Measurements from ENCODE around the gene TMPRSS4.

The TMPRSS4 gene

GRCh38 chr11:118111744-118112035, 34.8 kb downstream of the TMPRSS4 start:
- no peak for DNase-seq (ENCODE audit: low read depth)
- no peak for TF ChIP-seq CTCF (IDR thresholded peaks at IDR 0.05; ENCODE audit: control insufficient read depth, extremely low read depth, insufficient read depth)
- H3K4me3 ChIP-seq (ENCODE audit: low read depth, low read length), result no peak overlapping the region

- no peak for TF ChIP-seq CTCF (IDR thresholded peaks at IDR 0.05; ENCODE audit: control insufficient read depth, extremely low read depth, insufficient read depth)
- H3K4me3 ChIP-seq (ENCODE audit: low read depth, low read length), result no peak overlapping the region
- DNase-seq (ENCODE audit: low read depth), result no peak
Observed at GRCh38 chr11:118112711-118113430, 36.0 kb downstream of the TMPRSS4 start.

- no peak for DNase-seq (ENCODE audit: low read depth)
- no peak overlapping the region for H3K4me3 ChIP-seq (ENCODE audit: low read depth, low read length)
- no peak for TF ChIP-seq CTCF (IDR thresholded peaks at IDR 0.05; ENCODE audit: control insufficient read depth, extremely low read depth, insufficient read depth)
Observed at GRCh38 chr11:118114266-118114665, 37.4 kb downstream of the TMPRSS4 start.

GRCh38 chr11:118115048-118115447, 38.2 kb downstream of the TMPRSS4 start:
- no peak for TF ChIP-seq CTCF (IDR thresholded peaks at IDR 0.05; ENCODE audit: control insufficient read depth, extremely low read depth, insufficient read depth)
- H3K4me3 ChIP-seq (ENCODE audit: low read depth, low read length), result no peak overlapping the region
- no peak for DNase-seq (ENCODE audit: low read depth)

- no peak overlapping the region for H3K4me3 ChIP-seq (ENCODE audit: low read depth, low read length)
- TF ChIP-seq CTCF (IDR thresholded peaks at IDR 0.05; ENCODE audit: control insufficient read depth, extremely low read depth, insufficient read depth), result no peak
Observed at GRCh38 chr11:118117790-118118601, 41.1 kb downstream of the TMPRSS4 start.

GRCh38 chr11:118120793-118121192, 43.9 kb downstream of the TMPRSS4 start:
- no peak overlapping the region for H3K4me3 ChIP-seq (ENCODE audit: low read depth, low read length)
- DNase-seq (ENCODE audit: low read depth), result no peak
- no peak for TF ChIP-seq CTCF (IDR thresholded peaks at IDR 0.05; ENCODE audit: control insufficient read depth, extremely low read depth, insufficient read depth)

More at GRCh38 chr11:118117790-118118601, 41.1 kb downstream of the TMPRSS4 start:
- no peak for DNase-seq (ENCODE audit: low read depth)

Data from LNCaP clone FGC (cell line).